ENCODE results near the gene C3. TPM values are rescaled to one million over a fixed set of nuclear protein-coding genes. Genes with fewer than 3 reads are reported as not detected.

C3 gene
- total and polyA plus RNA-seq, 2 of the 13 experiments (the other 11 are each of a cell fraction or from before 2014, with no cell fraction given), result 1,455 to 6,272 TPM

GRCh38 chr19:6738787-6739389 is 18.4 kb upstream of the C3 start (continued):
- TF ChIP-seq, protein P1, sequence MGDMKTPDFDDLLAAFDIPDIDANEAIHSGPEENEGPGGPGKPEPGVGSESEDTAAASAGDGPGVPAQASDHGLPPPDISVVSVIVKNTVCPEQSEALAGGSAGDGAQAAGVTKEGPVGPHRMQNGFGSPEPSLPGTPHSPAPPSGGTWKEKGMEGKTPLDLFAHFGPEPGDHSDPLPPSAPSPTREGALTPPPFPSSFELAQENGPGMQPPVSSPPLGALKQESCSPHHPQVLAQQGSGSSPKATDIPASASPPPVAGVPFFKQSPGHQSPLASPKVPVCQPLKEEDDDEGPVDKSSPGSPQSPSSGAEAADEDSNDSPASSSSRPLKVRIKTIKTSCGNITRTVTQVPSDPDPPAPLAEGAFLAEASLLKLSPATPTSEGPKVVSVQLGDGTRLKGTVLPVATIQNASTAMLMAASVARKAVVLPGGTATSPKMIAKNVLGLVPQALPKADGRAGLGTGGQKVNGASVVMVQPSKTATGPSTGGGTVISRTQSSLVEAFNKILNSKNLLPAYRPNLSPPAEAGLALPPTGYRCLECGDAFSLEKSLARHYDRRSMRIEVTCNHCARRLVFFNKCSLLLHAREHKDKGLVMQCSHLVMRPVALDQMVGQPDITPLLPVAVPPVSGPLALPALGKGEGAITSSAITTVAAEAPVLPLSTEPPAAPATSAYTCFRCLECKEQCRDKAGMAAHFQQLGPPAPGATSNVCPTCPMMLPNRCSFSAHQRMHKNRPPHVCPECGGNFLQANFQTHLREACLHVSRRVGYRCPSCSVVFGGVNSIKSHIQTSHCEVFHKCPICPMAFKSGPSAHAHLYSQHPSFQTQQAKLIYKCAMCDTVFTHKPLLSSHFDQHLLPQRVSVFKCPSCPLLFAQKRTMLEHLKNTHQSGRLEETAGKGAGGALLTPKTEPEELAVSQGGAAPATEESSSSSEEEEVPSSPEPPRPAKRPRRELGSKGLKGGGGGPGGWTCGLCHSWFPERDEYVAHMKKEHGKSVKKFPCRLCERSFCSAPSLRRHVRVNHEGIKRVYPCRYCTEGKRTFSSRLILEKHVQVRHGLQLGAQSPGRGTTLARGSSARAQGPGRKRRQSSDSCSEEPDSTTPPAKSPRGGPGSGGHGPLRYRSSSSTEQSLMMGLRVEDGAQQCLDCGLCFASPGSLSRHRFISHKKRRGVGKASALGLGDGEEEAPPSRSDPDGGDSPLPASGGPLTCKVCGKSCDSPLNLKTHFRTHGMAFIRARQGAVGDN (CRISPR knock-in tag; IDR thresholded peaks at IDR 0.05), result peak; percentile 51; the same call in 1 of the 2 replicates
- TF ChIP-seq, protein P2, sequence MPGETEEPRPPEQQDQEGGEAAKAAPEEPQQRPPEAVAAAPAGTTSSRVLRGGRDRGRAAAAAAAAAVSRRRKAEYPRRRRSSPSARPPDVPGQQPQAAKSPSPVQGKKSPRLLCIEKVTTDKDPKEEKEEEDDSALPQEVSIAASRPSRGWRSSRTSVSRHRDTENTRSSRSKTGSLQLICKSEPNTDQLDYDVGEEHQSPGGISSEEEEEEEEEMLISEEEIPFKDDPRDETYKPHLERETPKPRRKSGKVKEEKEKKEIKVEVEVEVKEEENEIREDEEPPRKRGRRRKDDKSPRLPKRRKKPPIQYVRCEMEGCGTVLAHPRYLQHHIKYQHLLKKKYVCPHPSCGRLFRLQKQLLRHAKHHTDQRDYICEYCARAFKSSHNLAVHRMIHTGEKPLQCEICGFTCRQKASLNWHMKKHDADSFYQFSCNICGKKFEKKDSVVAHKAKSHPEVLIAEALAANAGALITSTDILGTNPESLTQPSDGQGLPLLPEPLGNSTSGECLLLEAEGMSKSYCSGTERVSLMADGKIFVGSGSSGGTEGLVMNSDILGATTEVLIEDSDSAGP (CRISPR knock-in tag; IDR thresholded peaks at IDR 0.05; ENCODE audit: borderline replicate concordance), result peak; percentile 99; the same call in 1 of the 2 replicates
- TF ChIP-seq, protein P3, sequence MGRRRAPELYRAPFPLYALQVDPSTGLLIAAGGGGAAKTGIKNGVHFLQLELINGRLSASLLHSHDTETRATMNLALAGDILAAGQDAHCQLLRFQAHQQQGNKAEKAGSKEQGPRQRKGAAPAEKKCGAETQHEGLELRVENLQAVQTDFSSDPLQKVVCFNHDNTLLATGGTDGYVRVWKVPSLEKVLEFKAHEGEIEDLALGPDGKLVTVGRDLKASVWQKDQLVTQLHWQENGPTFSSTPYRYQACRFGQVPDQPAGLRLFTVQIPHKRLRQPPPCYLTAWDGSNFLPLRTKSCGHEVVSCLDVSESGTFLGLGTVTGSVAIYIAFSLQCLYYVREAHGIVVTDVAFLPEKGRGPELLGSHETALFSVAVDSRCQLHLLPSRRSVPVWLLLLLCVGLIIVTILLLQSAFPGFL (CRISPR knock-in tag; IDR thresholded peaks at IDR 0.05), result no peak
- TF ChIP-seq, protein P4, sequence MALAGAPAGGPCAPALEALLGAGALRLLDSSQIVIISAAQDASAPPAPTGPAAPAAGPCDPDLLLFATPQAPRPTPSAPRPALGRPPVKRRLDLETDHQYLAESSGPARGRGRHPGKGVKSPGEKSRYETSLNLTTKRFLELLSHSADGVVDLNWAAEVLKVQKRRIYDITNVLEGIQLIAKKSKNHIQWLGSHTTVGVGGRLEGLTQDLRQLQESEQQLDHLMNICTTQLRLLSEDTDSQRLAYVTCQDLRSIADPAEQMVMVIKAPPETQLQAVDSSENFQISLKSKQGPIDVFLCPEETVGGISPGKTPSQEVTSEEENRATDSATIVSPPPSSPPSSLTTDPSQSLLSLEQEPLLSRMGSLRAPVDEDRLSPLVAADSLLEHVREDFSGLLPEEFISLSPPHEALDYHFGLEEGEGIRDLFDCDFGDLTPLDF (CRISPR knock-in tag; IDR thresholded peaks at IDR 0.05), result no peak
- peak; percentile 24 for TF ChIP-seq YY1 (IDR thresholded peaks at IDR 0.05; ENCODE audit: insufficient read depth, insufficient replicate concordance, low read depth, low read length)
- 0 out of 2 replicates have a peak, but pooled peaks have one; percentile 16 for TF ChIP-seq HMGXB3 (CRISPR knock-in tag; IDR thresholded peaks at IDR 0.05; ENCODE audit: borderline replicate concordance)
- TF ChIP-seq ZNF761 (CRISPR knock-in tag; conservative IDR thresholded peaks at IDR 0.05), result peak; percentile 35; the same call in 1 of the 2 replicates
- TF ChIP-seq ZNF670 (CRISPR knock-in tag; IDR thresholded peaks at IDR 0.05; ENCODE audit: borderline replicate concordance), result 0 out of 2 replicates have a peak, but pooled peaks have one; percentile 52
- TF ChIP-seq CBX5 (CRISPR knock-in tag; IDR thresholded peaks at IDR 0.05; ENCODE audit: borderline replicate concordance), result 0 out of 2 replicates have a peak, but pooled peaks have one; percentile 43
- TF ChIP-seq ZNF362 (CRISPR knock-in tag; IDR thresholded peaks at IDR 0.05; ENCODE audit: borderline replicate concordance), result 0 out of 2 replicates have a peak, but pooled peaks have one; percentile 17
- TF ChIP-seq POLR2A (IDR thresholded peaks at IDR 0.05; ENCODE audit: insufficient read depth in 1 of 2, low read depth in 2 of 2, low read length in 2 of 2), result no peak
- 0 out of 2 replicates have a peak, but pooled peaks have one; percentile 15 for TF ChIP-seq SIN3A (IDR thresholded peaks at IDR 0.05; ENCODE audit: borderline replicate concordance, low read depth, low read length)
